Activated CD8-positive, alpha-beta memory T cell treated with anti-CD3 and anti-CD28 coated beads, Interleukin-2, amount 50 U/mL, for 24 hours (primary cell): ENCODE measurements around the gene ITGB6.
"Not testable (repeated sequence)": the region's sequence is repeated elsewhere in the genome, so short reads cannot be mapped to it uniquely, and the experiment has no call there.

ENCODE experiments used
- DNase-seq: peaks from one replicate; pipeline ENCODE4 v3.0.0-alpha.2; 2020; ENCODE audit errors: extremely low read depth

The ITGB6 gene

DNA sequence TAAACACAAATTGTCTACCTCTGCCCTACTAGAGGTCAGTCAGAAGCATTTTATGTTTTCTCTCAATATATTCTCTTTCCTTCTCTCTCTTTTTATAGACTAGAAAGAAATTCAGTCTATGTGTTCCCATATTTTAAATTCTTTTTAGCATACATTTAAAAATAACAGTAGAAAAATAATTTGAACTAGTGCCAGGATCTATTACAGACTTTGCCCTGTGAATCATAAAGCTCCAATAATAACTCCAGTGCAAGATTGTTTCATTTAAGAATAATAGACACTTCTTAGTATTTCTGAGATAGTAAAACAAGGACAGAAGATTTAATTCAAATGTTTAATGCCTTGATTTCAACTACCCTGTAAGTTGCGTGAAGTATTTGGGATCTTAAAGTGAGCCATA, 60.1 kb downstream of the ITGB6 start:
- DNase-seq, result no peak

DNA sequence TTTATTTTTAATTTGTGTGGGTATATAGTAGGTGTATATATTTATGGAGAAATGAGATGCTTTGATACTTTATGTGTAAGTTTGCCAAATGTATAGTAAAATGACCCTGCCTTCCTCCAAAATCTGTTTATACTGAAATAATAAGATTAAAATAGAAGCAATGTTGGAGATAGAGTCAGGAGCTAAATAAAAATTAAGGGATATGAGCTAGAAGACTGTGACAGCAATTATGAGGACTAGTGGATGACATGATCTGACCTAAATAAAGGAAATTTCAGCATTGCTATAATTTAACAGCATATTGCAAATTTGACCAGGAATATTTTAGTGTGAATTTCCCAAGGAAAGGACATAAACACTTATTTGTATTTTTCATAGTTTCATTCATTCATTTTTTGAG, 60.7 kb downstream of the ITGB6 start:
- no peak for DNase-seq

DNA sequence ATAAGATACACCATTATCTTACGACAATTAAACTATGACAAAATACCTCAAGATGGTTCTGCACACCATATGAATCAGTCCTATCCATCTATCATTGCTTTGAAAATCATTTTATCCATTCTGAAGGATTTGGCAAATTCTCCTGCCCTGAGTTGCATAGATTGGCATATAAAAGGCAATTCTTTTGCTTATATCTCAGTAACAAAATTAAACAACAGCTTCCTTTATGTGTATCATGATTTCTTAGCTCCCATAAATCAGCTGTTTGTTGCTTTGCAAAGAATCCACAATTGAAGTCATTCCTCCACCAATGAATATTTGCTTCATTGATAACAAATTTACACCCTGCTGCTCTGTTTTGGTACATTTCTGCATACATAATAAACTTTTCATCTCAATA, 61.7 kb downstream of the ITGB6 start:
- no peak for DNase-seq

DNA sequence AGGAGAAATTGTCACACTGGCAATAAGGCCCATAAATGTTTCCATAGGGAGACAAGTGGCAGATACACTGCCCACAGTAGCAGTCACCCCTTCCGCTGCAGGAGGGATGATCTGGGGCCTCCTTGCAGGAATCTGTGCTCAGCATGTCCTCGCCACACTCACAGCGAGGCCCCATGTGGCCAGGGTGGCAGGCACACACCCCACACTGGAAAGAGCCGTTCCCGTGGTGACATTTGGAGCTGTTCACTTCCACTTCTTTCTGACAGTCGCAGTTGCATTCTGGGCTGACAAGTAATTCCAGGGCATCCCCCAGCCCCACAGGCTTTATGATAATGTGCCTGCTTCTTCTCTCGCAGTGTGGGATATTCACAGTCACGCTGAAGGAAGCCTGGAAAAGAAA, 62.6 kb downstream of the ITGB6 start:
- DNase-seq, result no peak

DNA sequence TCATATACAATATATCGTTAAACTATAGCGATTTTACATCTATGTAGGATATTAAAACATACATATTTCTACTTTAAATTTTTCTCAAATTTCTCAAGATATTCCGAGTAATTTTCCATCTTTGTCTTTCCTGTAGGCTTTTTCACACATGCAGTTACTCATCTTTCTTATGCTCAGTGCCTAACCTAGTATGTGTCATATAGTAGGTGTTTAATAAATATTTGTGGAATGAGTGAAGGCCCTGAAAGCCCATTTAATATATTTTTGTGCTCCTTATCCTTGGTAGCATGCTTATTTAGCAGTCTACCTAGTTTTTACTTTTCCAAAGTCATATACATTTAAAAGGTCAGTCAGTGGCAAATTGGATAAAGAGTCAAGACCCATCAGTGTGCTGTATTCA, 67.3 kb downstream of the ITGB6 start:
- DNase-seq, result no peak

DNA sequence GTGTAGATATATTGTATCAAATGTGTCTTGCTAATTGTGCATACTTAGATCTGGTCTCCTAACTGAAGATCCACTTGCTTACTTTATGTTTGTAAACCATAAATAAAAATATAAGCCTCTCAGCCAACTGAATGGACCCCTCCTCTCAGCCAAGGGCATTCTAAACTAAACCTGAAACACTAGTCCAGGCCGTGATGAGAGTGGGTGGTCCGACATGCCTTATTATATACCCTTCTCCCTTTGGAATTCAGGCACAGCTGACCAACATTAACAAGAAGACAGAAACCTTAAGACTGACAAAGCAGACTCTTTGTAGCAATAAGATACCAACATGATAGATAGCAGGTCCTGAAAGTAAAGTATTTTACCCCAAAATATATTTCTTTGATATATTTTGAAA, 73.3 kb downstream of the ITGB6 start:
- DNase-seq, result no peak

DNA sequence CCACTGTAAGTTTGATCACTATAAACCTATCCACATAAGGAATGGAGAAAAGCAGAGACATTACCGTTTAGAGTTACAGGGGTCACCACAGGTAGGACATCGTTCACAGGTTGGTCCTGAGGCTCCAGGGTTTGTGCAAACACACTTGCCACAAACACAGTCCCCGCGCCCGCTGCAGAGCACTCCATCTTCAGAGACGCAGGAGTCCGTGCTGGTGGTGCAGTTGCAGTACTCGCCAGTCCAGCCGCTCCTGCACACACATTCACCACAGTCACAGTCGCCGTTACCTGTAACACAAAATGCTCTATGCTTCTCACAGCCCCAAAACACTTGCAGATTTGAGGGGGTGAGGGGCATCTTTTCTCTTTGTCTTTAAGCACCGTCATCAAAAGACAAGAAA, 73.8 kb downstream of the ITGB6 start:
- no peak for DNase-seq

DNA sequence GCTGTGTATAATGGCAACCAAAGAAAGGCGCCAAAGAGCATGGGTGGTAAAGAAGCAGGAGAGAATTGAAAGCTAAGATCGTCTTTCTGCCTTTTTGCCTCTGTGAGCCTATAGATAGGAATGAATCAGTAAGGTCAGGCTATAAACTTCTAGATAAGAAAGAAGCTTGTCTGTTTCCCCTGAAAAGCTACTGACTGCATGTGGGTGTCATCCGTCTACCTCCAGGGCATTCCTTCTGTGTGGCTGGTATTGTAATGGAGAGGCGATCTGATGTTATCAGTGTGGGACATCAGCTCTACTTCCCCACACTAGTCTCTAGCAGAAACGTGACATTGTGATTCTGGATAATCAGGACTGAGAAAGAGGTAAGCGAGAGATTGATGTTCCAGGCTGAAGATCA, 74.2 kb downstream of the ITGB6 start:
- DNase-seq, result no peak

DNA sequence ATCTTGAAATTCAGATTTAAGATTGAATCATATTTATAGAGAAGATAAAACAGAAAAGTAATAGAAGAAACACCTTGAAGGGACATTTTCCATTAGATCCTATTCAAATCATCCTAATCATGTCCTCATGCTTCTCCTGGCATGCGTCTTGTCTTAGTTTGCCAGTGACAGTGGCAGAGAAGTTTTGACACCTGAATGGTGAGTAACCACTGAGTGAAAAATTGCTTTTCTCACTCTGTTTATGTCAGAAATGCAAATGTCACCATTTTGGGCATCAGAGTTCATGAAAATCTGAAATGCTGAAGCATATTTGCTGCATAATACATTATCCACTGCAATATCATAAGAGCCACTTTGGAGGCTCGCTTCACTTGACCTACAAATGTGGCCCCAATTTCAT, 74.7 kb downstream of the ITGB6 start:
- no peak for DNase-seq

DNA sequence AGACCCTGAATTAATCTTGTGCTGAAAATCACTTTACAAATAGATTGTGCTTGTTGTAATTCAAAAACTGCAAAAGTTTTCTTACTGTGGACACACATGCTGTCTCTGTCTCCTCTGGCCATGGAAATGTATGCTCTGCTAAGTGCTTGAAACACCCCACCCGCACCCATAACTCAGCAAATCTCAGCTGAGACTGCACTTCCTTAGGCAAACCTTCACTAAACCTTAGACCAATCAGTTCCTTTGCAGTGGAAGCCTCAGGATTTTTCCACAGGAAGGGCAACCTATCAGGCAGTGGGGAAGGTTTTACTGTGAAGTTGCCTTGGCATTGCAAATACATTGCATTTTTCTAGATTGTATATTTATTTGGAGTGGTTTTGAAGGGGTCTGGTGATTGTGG, 75.5 kb downstream of the ITGB6 start:
- no peak for DNase-seq

DNA sequence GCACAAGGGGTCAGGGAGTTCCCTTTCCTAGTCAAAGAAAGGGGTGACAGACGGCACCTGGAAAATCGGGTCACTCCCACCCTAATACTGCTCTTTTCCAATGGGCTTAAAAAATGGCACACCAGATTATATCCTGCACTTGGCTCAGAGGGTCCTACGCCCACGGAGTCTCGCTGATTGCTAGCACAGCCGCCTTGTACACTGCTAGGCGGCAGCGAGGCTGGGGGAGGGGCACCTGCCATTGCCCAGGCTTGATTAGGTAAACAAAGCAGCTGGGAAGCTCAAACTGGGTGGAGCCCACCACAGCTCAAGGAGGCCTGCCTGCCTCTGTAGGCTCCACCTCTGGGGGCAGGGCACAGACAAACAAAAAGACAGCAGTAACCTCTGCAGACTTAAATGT, 85.4 kb downstream of the ITGB6 start:
- not testable (repeated sequence) for DNase-seq

DNA sequence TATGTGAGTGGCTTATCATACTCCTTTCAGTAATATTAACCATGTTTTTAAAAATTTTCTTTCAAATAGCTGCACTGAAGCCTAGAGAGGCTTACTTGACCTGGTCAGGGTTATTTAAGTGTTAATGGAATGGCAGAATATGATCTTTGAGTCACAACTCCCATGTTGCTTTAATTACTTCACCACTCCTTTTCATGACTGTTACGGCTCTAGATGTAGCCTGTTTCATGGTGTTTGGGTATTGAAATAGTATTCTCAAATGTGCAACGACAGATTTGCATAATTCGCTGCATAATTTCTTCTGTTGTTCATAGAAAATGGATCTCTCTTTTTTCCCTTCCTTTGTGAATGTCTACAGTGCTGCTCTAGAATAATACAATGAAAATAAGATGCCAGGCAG, 86.1 kb downstream of the ITGB6 start:
- no peak for DNase-seq

DNA sequence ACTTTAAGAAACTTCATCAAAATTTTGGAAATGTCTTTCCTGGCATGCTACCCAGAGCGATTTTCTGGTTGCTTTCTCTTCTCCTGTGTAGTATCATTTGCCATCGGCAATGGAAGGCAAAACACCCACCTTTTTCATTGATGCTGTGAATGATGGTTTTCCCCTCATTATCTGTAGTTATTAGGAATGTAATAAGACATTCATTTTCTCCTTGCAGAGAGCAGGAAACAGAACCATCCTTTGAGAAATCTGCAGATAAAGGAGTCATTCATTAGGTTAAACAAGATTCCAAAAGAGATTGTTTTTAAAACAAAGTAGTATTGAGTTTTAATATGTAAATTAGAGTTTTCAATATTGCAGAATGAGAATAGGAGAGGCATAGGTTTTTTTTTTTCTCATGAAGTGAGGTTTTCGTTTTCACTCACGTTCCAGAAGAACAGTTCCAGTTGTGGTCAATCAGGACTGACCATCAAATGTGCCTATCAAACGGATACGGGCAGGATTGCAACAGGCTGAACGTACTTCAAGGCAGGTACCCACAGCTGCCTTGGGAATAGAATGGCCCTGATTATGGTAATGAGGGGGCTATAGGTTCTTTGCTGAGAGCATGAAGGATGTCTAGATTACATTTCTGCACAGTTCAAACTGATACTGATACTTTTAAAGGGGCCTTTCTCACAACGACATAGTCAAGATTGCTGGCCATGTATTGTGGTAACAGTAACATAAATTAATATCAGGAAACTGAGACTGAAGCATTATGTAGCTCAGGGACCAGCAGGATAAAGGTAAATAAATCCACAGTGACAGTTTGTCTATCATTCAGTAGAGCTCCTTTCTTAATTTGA, 87.9 kb downstream of the ITGB6 start:
- no peak for DNase-seq

DNA sequence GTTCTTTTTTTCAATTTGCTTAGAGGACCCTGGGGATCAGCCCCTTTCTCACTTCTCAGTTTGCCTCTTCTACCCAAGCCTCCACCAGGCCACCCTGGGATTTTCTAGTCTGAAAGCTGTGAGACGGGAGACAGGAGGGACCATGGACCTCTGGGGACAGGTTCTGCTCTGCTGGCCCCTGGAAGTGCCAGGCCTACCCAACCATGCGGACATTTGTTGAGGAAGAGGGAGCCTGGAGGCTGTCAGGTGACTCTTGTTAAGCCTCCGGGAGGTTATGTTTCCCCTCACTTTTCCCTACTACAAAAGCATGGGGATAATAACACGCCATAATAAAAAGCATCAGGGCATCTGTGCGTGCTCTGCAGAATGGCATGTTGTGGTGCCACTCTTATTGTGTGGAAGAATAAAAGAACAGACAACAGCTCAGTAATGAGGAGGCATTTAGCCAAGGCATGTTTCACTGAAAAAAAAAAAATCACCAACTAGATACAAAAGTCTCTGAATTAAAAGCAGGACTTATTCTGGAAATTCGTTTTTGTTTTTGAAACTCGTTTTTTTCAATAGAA, 89.3 kb downstream of the ITGB6 start:
- no peak for DNase-seq

DNA sequence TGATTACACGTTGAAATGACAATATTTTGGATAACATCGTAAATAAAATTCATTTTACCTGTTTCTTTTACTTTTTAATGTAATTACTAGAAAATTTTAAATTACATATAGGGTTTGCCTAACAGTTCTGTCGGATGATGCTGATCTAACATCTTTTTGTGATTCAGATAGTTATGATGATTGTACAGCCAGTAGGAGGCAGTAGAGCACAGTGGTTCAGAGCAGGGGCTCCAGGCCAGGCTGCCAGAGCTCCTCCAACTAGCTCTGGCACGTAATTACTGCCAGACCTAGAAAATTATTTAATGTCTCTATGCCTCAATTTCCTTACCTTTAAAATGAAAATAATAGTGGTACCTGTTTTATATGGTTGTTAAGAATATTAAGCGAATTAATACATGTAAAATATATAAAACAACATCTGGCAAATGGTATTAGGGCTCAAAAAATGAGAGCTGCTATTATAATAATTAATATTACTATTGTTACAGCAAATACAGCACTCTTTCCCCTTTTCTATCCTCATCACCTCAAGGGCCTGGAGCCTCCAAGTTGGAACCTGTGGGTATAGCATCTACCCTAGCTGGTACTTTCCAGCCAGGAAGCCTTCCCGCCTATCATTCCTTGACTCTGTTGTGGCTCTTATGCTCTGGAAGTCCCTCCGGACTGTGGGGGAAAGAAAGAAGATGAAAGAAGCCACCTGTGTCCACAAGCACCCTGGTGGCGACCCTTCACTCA, 90.0 kb downstream of the ITGB6 start:
- no peak for DNase-seq

DNA sequence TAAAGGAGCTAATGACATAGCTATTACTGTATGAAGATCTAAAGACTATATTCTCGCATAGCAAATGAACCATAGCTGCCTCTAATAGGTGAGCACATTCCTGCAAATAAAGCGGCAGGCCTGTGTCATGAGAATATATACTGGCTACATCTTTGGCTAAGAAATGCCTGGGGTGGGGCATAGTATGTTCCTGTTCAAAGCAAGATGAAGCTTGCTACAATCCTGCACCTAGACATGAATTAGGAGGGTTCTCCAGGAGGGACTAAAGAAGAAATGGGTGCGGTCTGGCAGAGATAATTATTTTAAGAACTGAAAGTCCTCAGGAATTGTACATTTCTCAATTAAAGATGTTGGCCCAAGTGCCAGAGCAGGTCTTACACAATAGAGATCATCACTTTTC, 90.8 kb downstream of the ITGB6 start:
- no peak for DNase-seq

DNA sequence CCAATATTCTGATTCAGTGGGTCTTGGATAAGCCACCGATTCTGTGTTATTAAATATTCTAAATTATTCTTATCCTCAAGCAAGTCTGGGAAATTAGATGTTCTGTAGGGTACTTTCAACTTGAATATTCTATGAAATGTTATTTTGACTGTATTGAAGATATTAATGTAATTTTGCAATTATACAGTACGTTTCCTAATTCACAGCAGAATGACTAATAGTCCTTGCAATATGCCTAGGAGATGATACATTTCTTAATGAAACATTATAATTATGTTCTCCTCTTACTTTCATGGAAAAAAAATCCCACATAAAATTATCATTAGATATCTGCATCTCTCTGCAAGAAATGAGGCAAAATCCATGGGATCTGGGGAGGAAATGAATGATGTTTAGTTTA, 91.4 kb downstream of the ITGB6 start:
- no peak for DNase-seq

DNA sequence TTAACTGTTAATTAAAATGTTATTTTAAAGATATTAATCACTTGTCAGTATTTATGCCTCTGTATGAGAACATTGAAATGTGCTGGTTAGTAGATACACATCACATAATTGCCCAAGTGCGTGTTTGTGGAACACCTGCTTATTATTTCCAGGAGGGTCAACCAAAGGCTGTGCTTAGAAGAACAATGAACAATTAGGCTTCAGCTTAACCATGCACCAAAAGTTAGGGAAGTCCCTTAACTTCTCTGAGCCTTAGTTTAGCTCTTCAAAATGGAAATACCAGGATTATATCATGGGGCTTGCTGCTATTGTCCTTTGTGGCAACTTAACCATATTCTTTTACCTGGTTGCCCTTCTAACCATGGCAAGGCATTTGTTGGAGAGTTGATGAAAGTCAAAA, 94.7 kb downstream of the ITGB6 start:
- no peak for DNase-seq

DNA sequence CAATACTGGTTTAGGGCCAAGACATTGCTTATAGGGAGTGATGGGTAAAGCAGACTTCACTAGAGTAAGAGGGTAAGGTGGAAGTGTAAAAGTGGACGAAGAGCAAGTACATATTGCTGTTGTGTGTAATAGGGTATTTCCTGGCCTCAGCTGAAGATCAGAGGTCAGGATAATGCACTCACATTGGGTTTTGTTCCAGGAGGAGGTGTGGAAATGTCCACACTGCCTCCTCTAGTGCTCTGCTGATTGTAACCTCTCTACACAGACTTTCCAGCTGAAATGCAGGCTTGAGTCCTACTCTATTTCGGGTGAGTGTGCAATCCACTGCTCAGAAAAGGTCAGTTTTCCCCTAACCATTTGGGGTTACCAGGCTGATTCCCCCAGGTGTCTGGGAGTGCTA, 96.0 kb downstream of the ITGB6 start:
- DNase-seq, result no peak

DNA sequence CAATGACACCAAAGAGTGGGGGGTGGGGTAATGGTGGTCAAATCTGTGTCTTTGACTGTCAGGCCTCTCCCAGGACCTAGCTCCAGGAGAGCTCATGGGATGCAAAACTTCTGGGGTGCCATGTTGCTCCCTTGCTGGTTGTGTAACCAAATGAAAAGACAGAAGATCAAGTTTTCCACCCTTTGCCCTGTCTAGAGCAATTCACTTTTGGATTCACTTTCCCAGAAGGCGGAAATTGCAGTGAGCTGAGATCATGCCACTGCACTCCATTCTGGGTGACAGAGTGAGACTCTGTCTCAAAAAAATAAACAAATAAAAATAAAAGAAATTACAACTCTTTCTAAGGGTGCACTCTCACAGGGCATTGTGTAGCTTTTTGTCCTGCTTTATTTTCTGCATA, 102.7 kb downstream of the ITGB6 start:
- DNase-seq, result no peak

DNA sequence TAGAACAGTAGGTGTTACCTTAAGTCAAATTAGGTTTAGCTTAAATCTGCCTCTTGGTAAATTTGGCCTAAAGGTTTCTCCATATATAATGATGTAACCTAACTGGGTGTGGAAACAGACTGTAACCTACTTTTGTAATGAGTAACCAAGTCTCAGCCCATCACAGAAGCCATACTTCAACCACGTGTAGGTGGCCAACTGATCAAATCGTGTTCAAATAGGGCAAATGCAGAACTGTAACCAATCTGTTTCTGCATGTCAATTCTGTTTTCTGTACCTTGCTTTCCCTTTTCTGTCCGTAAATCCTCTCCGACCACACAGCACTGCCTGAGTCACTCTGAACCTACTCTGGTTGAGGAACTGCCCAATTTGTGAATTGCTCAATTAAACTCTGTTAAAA, 103.7 kb downstream of the ITGB6 start:
- DNase-seq, result no peak

DNA sequence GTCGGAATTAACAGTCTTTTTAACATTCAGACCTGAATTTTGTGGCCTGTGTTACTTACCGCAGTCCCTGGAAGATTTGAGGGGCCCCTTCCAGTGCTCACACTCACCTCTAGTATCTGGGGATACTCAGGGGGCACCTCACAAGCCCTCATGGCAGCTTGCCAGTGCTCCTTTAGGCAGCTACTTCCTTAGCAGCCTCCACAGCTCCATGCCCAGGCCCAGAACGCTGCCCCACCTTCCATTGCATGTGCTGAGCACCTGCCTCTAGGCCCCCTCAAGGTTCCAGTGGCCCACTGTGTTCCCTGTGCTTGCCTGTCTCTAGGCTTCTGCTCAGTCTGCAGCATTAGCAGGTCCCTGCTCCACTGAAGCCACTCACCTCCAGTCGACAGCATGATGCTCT, 107.6 kb downstream of the ITGB6 start:
- DNase-seq, result no peak

DNA sequence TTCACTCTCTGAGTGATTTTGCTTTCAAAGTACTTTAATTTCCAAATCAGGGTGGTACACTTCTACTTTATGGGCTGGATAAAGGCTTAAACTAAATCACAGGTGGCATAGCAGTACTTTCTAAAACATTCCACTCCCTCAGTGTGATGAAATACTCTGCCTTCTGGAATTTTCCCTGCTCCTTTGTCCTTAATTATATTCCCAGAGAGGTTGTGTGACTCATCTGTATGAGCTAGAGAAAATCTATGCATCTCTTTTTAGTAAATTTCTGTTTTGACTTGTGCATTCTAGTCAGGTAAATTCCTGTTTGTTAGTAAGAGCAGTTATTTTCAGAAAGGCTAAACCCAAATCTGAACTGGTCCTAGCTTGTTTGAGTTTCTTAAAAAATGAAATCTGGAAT, 108.7 kb downstream of the ITGB6 start:
- DNase-seq, result no peak
